H1 (cell line): ENCODE data around the gene CLEC16A. TPM values are rescaled to one million over a fixed set of nuclear protein-coding genes. Genes with fewer than 3 reads are reported as not detected.

Source experiments
- CTCF ChIA-PET: fragments of 300-600 bp; sonication (Branson Sonifier 250); formaldehyde crosslinking; loops from one replicate; lab custom pipeline; 2021; ENCODE audit not compliant: partially characterized antibody; lab: Charles Lee
- POLR2A ChIA-PET: fragments of 300-600 bp; sonication (Branson Sonifier 250); formaldehyde crosslinking; loops from one replicate; lab custom pipeline; 2021; ENCODE audit warnings: inconsistent platforms; ENCODE audit not compliant: partially characterized antibody; lab: Charles Lee
- DNase-seq, 2 experiments: peaks; one replicate each; pipeline versions ENCODE4 v3.0.0 to v3.0.0-alpha.2; 2010 to 2022; ENCODE audit warnings: low spot score in 2 of 2, low read depth in 1 of 2, mixed read lengths in 1 of 2
- FAIRE-seq: peaks from 2 replicates; lab custom pipeline; 2011; peaks lifted over from hg19 to GRCh38; lab: Jason Lieb, UNC
- H2AFZ ChIP-seq: 2 replicates; pipeline ENCODE4 v1.8.1; 2012; ENCODE audit warnings: low read length, inconsistent platforms
- H2AK5ac ChIP-seq: 2 replicates; pipeline ENCODE4 v1.6.1; 2013; ENCODE audit warnings: low read depth, low read length
- H2BK120ac ChIP-seq: replicated peaks from 2 replicates; pipeline ENCODE3; 2013; ENCODE audit warnings: low read depth, low read length, inconsistent platforms
- H2BK12ac ChIP-seq: 2 replicates; pipeline ENCODE4 v1.6.1; 2013; ENCODE audit warnings: low read depth, low read length
- H2BK15ac ChIP-seq: 2 replicates; pipeline ENCODE4 v1.6.1; 2013; ENCODE audit warnings: low read length
- H2BK20ac ChIP-seq: 2 replicates; pipeline ENCODE4 v1.6.1; 2013; ENCODE audit warnings: low read length
- H2BK5ac ChIP-seq: 2 replicates; pipeline ENCODE4 v1.6.1; 2013; ENCODE audit warnings: low read depth, low read length
- H3K14ac ChIP-seq: 2 replicates; pipeline ENCODE4 v1.6.1; 2013; ENCODE audit warnings: inconsistent platforms; ENCODE audit not compliant: insufficient read length
- H3K18ac ChIP-seq: 2 replicates; pipeline ENCODE4 v1.6.1; 2013; ENCODE audit warnings: low read length; ENCODE audit errors: extremely low read depth
- H3K23ac ChIP-seq: 2 replicates; pipeline ENCODE4 v1.6.1; 2013; ENCODE audit warnings: inconsistent platforms; ENCODE audit not compliant: insufficient read length
- H3K23me2 ChIP-seq: 2 replicates; pipeline ENCODE4 v1.6.1; 2013; ENCODE audit warnings: low read depth, low read length
- H3K27ac ChIP-seq: 2 replicates; pipeline ENCODE4 v1.6.1; 2011; ENCODE audit warnings: low read depth, low read length, inconsistent platforms
- H3K27me3 ChIP-seq, 4 experiments: replicated peaks in 1 of 4; 1 replicate in 1 of 4; 2 replicates in 3 of 4; pipeline versions ENCODE4 v1.6.1 to v1.8.1; 2011 to 2013; ENCODE audit warnings: low read length in 3 of 4, mild to moderate bottlenecking in 3 of 4, inconsistent platforms in 2 of 4, mixed read lengths in 2 of 4, moderate library complexity in 1 of 4; ENCODE audit not compliant: control insufficient read depth in 3 of 4, insufficient read depth in 3 of 4; ENCODE audit errors: extremely low read depth in 1 of 4
- H3K36me3 ChIP-seq, 4 experiments: 2 replicates each; pipeline versions ENCODE4 v1.6.1 to v1.8.1; 2011 to 2013; ENCODE audit warnings: mild to moderate bottlenecking in 4 of 4, low read length in 3 of 4, moderate library complexity in 2 of 4, control low read depth in 1 of 4, inconsistent platforms in 1 of 4; ENCODE audit not compliant: insufficient read depth in 4 of 4, control insufficient read depth in 2 of 4
- H3K4ac ChIP-seq: replicated peaks from 2 replicates; pipeline ENCODE3; 2013; ENCODE audit warnings: low read length, low read depth, mixed read lengths, inconsistent platforms; ENCODE audit not compliant: insufficient read length
- H3K4me1 ChIP-seq, 4 experiments: replicated peaks in 1 of 4; 1 replicate in 1 of 4; 2 replicates in 3 of 4; pipeline versions ENCODE4 v1.6.1 to v1.8.1; 2011 to 2013; ENCODE audit warnings: low read length in 3 of 4, inconsistent platforms in 2 of 4, mixed read lengths in 1 of 4; ENCODE audit not compliant: insufficient read depth in 4 of 4, control insufficient read depth in 3 of 4
- H3K4me2 ChIP-seq, 2 experiments: 2 replicates each; pipeline versions ENCODE4 v1.6.1 to v1.8.1; 2011 to 2013; ENCODE audit warnings: low read depth in 2 of 2, low read length in 2 of 2, control low read depth in 1 of 2, inconsistent platforms in 1 of 2, mild to moderate bottlenecking in 1 of 2; ENCODE audit not compliant: insufficient read depth in 1 of 2
- H3K4me3 ChIP-seq, 4 experiments: fragments of 200-600, 300-600 bp in 1 of 4; sonication (generic), shearing (Covaris generic), sonication (Bioruptor Twin) in 1 of 4; 2 replicates each; pipeline versions ENCODE4 v1.5.1 to v1.8.1; 2011 to 2016; ENCODE audit warnings: low read length in 4 of 4, low read depth in 3 of 4, control low read depth in 2 of 4, inconsistent platforms in 2 of 4, mild to moderate bottlenecking in 2 of 4, mixed read lengths in 1 of 4, moderate library complexity in 1 of 4; ENCODE audit not compliant: insufficient read depth in 2 of 4; ENCODE audit errors: extremely low read depth in 1 of 4
- H3K56ac ChIP-seq: replicated peaks from 2 replicates; pipeline ENCODE3; 2013; ENCODE audit warnings: low read depth, mild to moderate bottlenecking, mixed read lengths, low read length, inconsistent platforms; ENCODE audit not compliant: insufficient read length
- H3K79me1 ChIP-seq: 2 replicates; pipeline ENCODE4 v1.6.1; 2013; ENCODE audit warnings: low read depth, low read length, control low read depth
- H3K79me2 ChIP-seq, 2 experiments: 2 replicates each; pipeline versions ENCODE4 v1.6.1 to v1.8.1; 2012 to 2013; ENCODE audit warnings: low read length in 2 of 2, mild to moderate bottlenecking in 2 of 2, inconsistent platforms in 1 of 2; ENCODE audit not compliant: insufficient read depth in 2 of 2, control insufficient read depth in 1 of 2
- H3K9ac ChIP-seq, 4 experiments: replicated peaks in 1 of 4; 1 replicate in 1 of 4; 2 replicates in 3 of 4; pipeline versions ENCODE4 v1.6.1 to v1.8.1; 2011 to 2013; ENCODE audit warnings: low read depth in 3 of 4, low read length in 3 of 4, control low read depth in 2 of 4, mild to moderate bottlenecking in 2 of 4, moderate library complexity in 2 of 4, inconsistent platforms in 1 of 4; ENCODE audit errors: extremely low read depth in 1 of 4
- H3K9me3 ChIP-seq, 2 experiments: 2 replicates each; pipeline versions ENCODE4 v1.6.1 to v1.8.1; 2012 to 2013; ENCODE audit warnings: mild to moderate bottlenecking in 2 of 2, moderate library complexity in 2 of 2, control low read depth in 1 of 2, inconsistent platforms in 1 of 2, low read depth in 1 of 2, low read length in 1 of 2, mixed read lengths in 1 of 2; ENCODE audit not compliant: insufficient read depth in 2 of 2
- H4K20me1 ChIP-seq, 2 experiments: replicated peaks in 1 of 2; 2 replicates each; pipeline versions ENCODE3 to v1.8.1; 2011 to 2013; ENCODE audit warnings: inconsistent platforms in 2 of 2, low read length in 2 of 2, mild to moderate bottlenecking in 1 of 2; ENCODE audit not compliant: insufficient read depth in 2 of 2, control insufficient read depth in 1 of 2
- H4K5ac ChIP-seq: 2 replicates; pipeline ENCODE4 v1.6.1; 2013; ENCODE audit warnings: low read length, low read depth, mixed read lengths, inconsistent platforms; ENCODE audit not compliant: insufficient read length
- H4K8ac ChIP-seq: 2 replicates; pipeline ENCODE4 v1.8.0; 2013; ENCODE audit warnings: mild to moderate bottlenecking, moderate library complexity, low read length, inconsistent platforms; ENCODE audit not compliant: insufficient read depth; ENCODE audit errors: extremely low read depth
- H4K91ac ChIP-seq: replicated peaks from 2 replicates; pipeline ENCODE3; 2013; ENCODE audit warnings: low read length, mixed read lengths, inconsistent platforms; ENCODE audit not compliant: insufficient read length
- ATF3 ChIP-seq: IDR thresholded peaks from 2 replicates; pipeline ENCODE4 v1.6.1; 2011; ENCODE audit warnings: low read depth, mild to moderate bottlenecking, low read length; ENCODE audit not compliant: insufficient read depth
- CHD1 ChIP-seq: IDR thresholded peaks from 2 replicates; pipeline ENCODE4 v1.6.1; 2012; ENCODE audit warnings: low read depth, low read length, improper control_type of control experiment
- CREB1 ChIP-seq: IDR thresholded peaks from 2 replicates; pipeline ENCODE4 v1.6.1; 2012; ENCODE audit warnings: inconsistent platforms
- MAFK ChIP-seq: IDR thresholded peaks from 2 replicates; pipeline ENCODE4 v1.6.1; 2012; ENCODE audit warnings: low read depth, mild to moderate bottlenecking, improper control_type of control experiment, low read length
- PHF8 ChIP-seq: fragments of 200-600 bp; sonication (generic); conservative IDR thresholded peaks from 2 replicates; pipeline ENCODE4 v1.7.1; 2012; ENCODE audit warnings: low read depth, mild to moderate bottlenecking, inconsistent platforms, low read length, moderate library complexity
- RNF2 ChIP-seq: fragments of 200-900, 300-1000 bp; sonication (generic); IDR thresholded peaks from 2 replicates; pipeline ENCODE4 v1.7.1; 2016; ENCODE audit warnings: borderline replicate concordance, low read depth, mild to moderate bottlenecking, antibody characterized with exemption, low read length; ENCODE audit not compliant: poor library complexity, severe bottlenecking; ENCODE audit errors: missing control alignments
- SRF ChIP-seq: IDR thresholded peaks from 2 replicates; pipeline ENCODE4 v1.6.1; 2011; ENCODE audit warnings: mild to moderate bottlenecking, low read depth, low read length, moderate library complexity
- SUZ12 ChIP-seq: fragments of 200-600 bp; sonication (generic); IDR thresholded peaks from 2 replicates; pipeline ENCODE4 v1.6.1; 2012; ENCODE audit warnings: mild to moderate bottlenecking, inconsistent platforms, low read length, moderate library complexity, mixed read lengths
- TEAD4 ChIP-seq: IDR thresholded peaks from 2 replicates; pipeline ENCODE4 v1.6.1; 2012; ENCODE audit warnings: low read depth, low read length, inconsistent platforms, mixed read lengths
- YY1 ChIP-seq: IDR thresholded peaks from 2 replicates; pipeline ENCODE4 v1.6.1; 2011; ENCODE audit warnings: low read depth, mild to moderate bottlenecking, low read length
- WGBS, 2 experiments: shearing (Covaris generic) in 1 of 2; methylation state at CpG; one replicate each; pipeline versions ENCODE4 v1.1.6 to v1.1.7; 2013 to 2015; ENCODE audit warnings: low lambda C conversion rate in 2 of 2, mixed read lengths in 2 of 2, inconsistent platforms in 1 of 2, low coverage in 1 of 2, missing lambda C conversion rate in 1 of 2; ENCODE audit not compliant: insufficient replicate concordance in 2 of 2, insufficient coverage in 1 of 2, insufficient read length in 1 of 2; ENCODE audit errors: extremely low coverage in 1 of 2, missing lambda C conversion rate in 1 of 2; 5-methylcytosine and 5-hydroxymethylcytosine counted together
- polyA plus RNA-seq, 7 experiments: library from polyadenylated mRNA; depleted of rRNA in 3 of 7; stranded (reverse) in 5 of 7; unstranded in 2 of 7; fragments of >200 nt in 5 of 7; fragments of 200-250 nt in 2 of 7; gene quantifications; 1 replicate in 5 of 7; 2 replicates in 1 of 7; 4 replicates in 1 of 7; pipeline versions ENCODE4 v1.2.1 to v1.2.3, GENCODE V29; 2011 to 2013; ENCODE audit warnings: missing spikeins in 2 of 7, mixed read lengths in 2 of 7
- total RNA-seq: library from RNA; stranded (reverse); fragmentation: NEBNext Ultra II Directional; extraction: Animal tissue kit (Norgen Biotek cat#: 25700); gene quantifications from 2 replicates; pipeline ENCODE4 v1.2.1, GENCODE V29; 2021
- TF ChIP-seq, protein P1 (sequence below), 3 experiments: IDR thresholded peaks; 1 replicate in 2 of 3; 2 replicates in 1 of 3; pipeline versions ENCODE4 v1.5.1 to v1.6.1; 2011; ENCODE audit warnings: low read length in 3 of 3, mild to moderate bottlenecking in 3 of 3, inconsistent platforms in 2 of 3, low read depth in 1 of 3, moderate library complexity in 1 of 3; ENCODE audit not compliant: insufficient read depth in 1 of 3; ENCODE audit errors: control extremely low read depth in 1 of 3

The CLEC16A gene
- total and polyA plus RNA-seq, 2 of the 8 experiments (the other 6 are each of a cell fraction or from before 2014, with no cell fraction given), result 7.6 to 19.3 TPM

GRCh38 chr16:11035096-11035495, 90.7 kb downstream of the CLEC16A start:
- Histone ChIP-seq H2BK120ac (no peak overlapping the region), H3K4me1 (peaks cover 0 to 6% (median 0%) of the 10 kb centered on the region in 4 experiments; a peak in 3 of 7 replicates), H3K4me3 (no peak overlapping the region), H3K4me2 (no peak overlapping the region), H3K79me1 (no peaks in the 10 kb centered on the region), H3K9ac (no peak overlapping the region), H3K27me3 (no peaks in the 10 kb centered on the region), H3K36me3 (peaks cover 0 to 4% (median 0%) of the 10 kb centered on the region in 4 experiments; a peak in 1 of 8 replicates), H3K27ac (no peak overlapping the region), H3K23me2 (no peaks in the 10 kb centered on the region), H4K5ac (no peak overlapping the region), H2BK20ac (no peak overlapping the region), H3K4ac (no peak overlapping the region), H3K9me3 (no peaks in the 10 kb centered on the region), H2AFZ (no peak overlapping the region), H4K91ac (no peak overlapping the region), H2BK12ac (no peak overlapping the region), H3K23ac (no peak overlapping the region), H2BK15ac (no peak overlapping the region), H3K56ac (no peak overlapping the region), H3K18ac (no peak overlapping the region), H4K20me1 (peaks cover 0 to 2% of the 10 kb centered on the region in 2 experiments), H3K79me2 (no peaks in the 10 kb centered on the region), H2AK5ac (no peak overlapping the region), H2BK5ac (no peak overlapping the region), H4K8ac (no peak overlapping the region), H3K14ac (no peak overlapping the region)
- POLR2A ChIA-PET, result no interaction called here
- WGBS, 2 experiments, result 92% methylated on average over 5 of the region's 5 CpGs; no CpG with 5 or more reads in 1 of the 2 experiments
- DNase-seq (no peak), FAIRE-seq (no peak)
- CTCF ChIA-PET, result interaction anchor here (0.8 to 2.7 kb wide), 4 partner anchors 9 to 235 kb away, joined by 3 to 7 read pairs (median 4); no protein-coding TSS in a partner anchor
- TF ChIP-seq ATF3, result no peak
- no peak for TF ChIP-seq PHF8
- no peak for TF ChIP-seq SUZ12
- TF ChIP-seq RNF2, result no peak
- TF ChIP-seq CHD1, result no peak
- TF ChIP-seq YY1, result no peak
- TF ChIP-seq CREB1, result no peak
- TF ChIP-seq MAFK, result no peak
- no peak for TF ChIP-seq SRF
- TF ChIP-seq, protein P1, sequence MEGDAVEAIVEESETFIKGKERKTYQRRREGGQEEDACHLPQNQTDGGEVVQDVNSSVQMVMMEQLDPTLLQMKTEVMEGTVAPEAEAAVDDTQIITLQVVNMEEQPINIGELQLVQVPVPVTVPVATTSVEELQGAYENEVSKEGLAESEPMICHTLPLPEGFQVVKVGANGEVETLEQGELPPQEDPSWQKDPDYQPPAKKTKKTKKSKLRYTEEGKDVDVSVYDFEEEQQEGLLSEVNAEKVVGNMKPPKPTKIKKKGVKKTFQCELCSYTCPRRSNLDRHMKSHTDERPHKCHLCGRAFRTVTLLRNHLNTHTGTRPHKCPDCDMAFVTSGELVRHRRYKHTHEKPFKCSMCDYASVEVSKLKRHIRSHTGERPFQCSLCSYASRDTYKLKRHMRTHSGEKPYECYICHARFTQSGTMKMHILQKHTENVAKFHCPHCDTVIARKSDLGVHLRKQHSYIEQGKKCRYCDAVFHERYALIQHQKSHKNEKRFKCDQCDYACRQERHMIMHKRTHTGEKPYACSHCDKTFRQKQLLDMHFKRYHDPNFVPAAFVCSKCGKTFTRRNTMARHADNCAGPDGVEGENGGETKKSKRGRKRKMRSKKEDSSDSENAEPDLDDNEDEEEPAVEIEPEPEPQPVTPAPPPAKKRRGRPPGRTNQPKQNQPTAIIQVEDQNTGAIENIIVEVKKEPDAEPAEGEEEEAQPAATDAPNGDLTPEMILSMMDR (IDR thresholded peaks at IDR 0.05; ENCODE audit: control extremely low read depth in 1 of 3, insufficient read depth in 1 of 3, low read depth in 1 of 3, low read length in 3 of 3), result no peak
- TF ChIP-seq TEAD4, result no peak
